OCI-LY7 (cell line): ENCODE results near the gene HSPA4.

Experiments
- CTCF ChIP-seq: fragments of 200-600 bp; sonication (generic); conservative IDR thresholded peaks from 2 replicates; pipeline ENCODE4 v1.5.1; 2014; ENCODE audit warnings: mild to moderate bottlenecking, antibody characterized with exemption, low read length, moderate library complexity, mixed read lengths
- EZH2phosphoT487 ChIP-seq: fragments of 200-600 bp; sonication (generic); IDR thresholded peaks from 2 replicates; pipeline ENCODE4 v1.6.1; 2018; ENCODE audit warnings: low read depth, borderline replicate concordance, mild to moderate bottlenecking, mixed run types, antibody characterized with exemption, low read length, moderate library complexity, mixed read lengths

GRCh38 chr5:133128066-133128465 is 76.3 kb downstream of the HSPA4 start:
- TF ChIP-seq EZH2phosphoT487 (no peak), CTCF (no peak)
